Renal pelvis (tissue), 4 donors: ENCODE data around the gene SMC1B. TPM values are rescaled to one million over a fixed set of nuclear protein-coding genes. Genes with fewer than 3 reads are reported as not detected.
"Not testable (repeated sequence)": the region's sequence is repeated elsewhere in the genome, so short reads cannot be mapped to it uniquely, and the experiment has no call there.

Experiments used
- DNase-seq: peaks from one replicate; pipeline ENCODE4 v3.0.0-alpha.2; 2013
- polyA plus RNA-seq, 3 donors: library from polyadenylated mRNA; unstranded; fragments of 120-200 nt; gene quantifications; one replicate each; pipeline ENCODE4 v1.2.1, GENCODE V29; 2013; ENCODE audit not compliant: insufficient read length in 3 of 3

Gene SMC1B
- polyA plus RNA-seq, 3 donors: 0.13 to 0.25 (median 0.13) TPM

GRCh38 chr22:45420539-45420938, 7.1 kb upstream of the SMC1B start:
- no peak for DNase-seq

GRCh38 chr22:45420011-45420410, 6.6 kb upstream of the SMC1B start:
- DNase-seq: no peak

DNA sequence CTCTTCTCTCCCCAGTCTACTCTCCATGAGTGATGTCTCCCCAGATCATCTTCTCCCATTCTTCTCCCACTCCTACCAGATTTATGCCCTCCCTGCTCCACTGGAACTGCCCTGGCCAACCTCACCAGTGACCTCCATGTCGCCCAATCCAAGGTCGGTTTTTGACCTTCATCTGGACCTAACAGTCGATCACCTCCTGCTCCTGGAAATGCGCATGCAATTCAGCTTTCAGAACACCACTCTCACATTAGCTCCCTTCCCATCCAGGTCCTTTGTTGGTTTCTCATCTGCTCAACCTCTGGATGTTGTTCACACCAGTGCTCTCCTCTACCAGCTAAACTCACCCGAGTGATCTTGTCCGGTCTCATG, 5.4 kb upstream of the SMC1B start:
- DNase-seq: no peak

DNA sequence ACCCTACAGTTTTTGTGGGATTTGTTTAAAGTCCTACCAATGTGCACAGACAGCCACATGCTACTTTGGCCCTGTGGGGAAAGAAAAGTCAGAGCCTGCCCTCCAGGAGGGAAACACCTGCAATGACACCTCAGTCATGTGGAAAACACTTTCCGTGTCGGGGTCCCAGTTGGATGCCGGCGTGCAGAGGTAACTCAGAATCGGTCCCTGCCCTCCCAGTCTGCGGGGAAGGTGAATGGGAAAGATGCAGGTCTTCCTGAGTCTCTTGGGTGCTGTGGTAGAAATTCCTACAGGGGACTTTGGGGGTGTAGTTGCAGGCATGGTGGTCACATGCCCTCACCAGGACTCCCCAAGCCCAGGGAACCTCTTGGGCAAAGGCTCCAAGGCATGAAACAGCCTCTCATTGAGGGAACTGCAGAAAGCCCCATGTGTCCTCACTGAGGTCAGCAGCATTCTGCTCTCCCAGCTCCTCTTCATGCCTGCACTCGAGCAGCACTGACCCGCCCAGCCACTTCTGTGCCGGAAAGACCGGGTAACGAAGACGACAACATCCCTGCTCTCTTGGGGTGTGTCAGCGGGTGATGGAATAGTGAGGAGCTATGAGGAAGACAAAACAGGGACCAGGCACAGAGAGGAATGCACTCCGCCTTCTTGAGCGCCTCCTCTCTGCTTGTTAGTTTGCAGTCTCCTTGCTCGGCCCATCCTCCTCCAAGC, 4.8 kb upstream of the SMC1B start:
- no peak for DNase-seq

GRCh38 chr22:45413013-45413367, 409 bp downstream of the SMC1B start:
- no peak for DNase-seq

- DNase-seq: no peak
Measured at GRCh38 chr22:45407793-45408192, 5.6 kb downstream of the SMC1B start.

DNA sequence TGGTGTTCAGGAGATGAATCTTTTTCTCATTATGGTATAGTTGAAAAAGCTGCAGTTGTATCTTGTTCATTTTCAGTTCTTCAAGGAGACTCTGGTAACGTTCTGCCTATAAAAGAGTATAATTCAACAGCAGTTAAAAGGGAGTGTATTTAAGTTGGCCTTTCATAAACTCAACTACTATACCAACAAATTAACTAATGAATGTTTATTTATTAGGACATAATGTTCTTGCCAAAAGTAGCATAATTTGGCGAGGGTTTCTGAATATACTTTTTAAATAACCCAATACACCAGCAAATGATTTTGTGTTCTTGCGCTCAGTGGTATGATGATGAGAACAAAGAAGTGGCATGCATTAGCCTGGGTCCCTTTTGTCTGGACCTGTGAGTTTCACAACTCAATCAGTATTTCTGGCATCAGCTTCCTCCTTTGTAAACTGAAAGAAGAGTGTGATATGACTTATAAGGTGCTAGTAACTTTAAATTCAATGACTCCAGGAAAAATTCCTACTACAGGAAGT, 10.9 kb downstream of the SMC1B start:
- no peak for DNase-seq

- DNase-seq: no peak
Measured at GRCh38 chr22:45399712-45400445, 13.5 kb downstream of the SMC1B start.

- DNase-seq: no peak
Measured at GRCh38 chr22:45398214-45398613, 15.2 kb downstream of the SMC1B start.

GRCh38 chr22:45397806-45398205, 15.6 kb downstream of the SMC1B start:
- no peak for DNase-seq

DNA sequence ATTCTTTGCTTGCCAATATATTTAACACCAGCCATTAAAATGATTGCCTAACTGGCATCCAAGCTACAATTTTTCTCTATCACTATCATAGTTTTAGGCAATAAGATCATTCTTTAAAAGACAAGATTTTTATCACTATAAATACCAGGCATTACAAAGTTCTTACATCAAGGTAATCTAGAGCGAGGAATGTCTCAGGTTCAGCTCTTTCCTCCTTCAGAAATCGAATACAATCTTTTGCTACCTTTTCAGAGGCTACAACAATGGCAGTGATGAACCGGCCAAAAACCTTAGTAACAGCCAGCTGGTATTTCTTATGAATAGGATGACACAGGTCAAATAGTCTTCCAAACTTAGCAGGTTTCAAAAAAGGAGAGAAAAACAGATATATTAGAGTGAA, 23.9 kb downstream of the SMC1B start:
- DNase-seq: no peak

- no peak for DNase-seq
Measured at GRCh38 chr22:45381348-45381747, 32.1 kb downstream of the SMC1B start.

DNA sequence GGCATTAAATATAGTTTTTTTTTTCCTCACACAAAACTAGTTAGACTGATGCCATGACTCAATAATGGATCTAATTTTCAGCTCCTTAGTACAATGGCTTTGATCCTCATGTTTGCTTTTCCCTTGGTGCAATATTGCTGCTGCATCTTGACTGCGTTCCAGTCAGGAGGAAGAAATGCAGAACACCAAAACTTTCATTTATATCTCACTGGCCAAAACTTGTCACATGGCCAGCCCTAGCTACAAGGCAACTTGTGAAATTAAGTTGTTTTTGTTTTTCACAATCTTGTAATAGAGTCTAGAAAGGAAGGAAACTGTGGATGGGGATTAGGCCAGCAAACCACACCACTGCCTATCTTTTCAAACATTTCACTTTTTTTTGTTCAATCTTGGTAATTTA, 36.7 kb downstream of the SMC1B start:
- DNase-seq: no peak

GRCh38 chr22:45376009-45376408, 37.4 kb downstream of the SMC1B start:
- DNase-seq: no peak

DNA sequence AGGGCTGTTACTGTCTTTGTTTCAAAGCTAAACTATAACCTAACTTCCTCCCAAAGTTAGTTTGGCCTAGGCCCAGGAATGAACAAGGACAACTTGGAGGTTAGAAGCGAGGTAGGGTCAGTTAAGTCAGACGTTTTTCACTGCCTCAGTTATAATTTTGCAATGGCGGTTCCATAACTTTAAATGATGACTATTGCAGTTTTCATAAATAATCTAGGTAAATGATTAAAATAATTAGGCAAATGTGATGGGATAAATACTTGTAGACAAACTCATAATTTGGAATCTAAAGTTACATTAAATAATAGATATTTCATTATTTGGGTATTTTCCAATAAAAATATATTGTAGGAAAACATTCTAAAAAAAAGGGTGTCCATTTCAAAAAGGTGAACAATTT, 39.8 kb downstream of the SMC1B start:
- DNase-seq: not testable (repeated sequence)

DNA sequence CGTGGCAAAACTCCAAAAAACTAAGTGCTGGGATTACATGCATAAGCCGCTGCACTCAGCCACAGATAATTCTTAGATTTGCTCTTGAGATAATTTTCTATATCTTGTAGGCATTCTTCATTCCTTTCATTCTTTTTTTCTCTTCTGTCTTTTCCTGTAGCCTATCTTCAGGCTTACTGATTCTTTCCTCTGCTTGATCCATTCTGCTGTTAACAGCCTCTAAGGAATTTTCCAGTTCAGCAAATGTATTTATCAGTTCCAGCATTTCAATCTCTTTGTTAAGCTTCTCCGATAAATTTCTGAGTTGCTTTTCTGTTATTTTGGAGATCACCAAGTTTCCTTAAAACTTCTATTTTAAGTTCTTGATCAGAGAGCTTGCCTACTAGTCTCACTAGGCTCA, 46.7 kb downstream of the SMC1B start:
- no peak for DNase-seq

DNA sequence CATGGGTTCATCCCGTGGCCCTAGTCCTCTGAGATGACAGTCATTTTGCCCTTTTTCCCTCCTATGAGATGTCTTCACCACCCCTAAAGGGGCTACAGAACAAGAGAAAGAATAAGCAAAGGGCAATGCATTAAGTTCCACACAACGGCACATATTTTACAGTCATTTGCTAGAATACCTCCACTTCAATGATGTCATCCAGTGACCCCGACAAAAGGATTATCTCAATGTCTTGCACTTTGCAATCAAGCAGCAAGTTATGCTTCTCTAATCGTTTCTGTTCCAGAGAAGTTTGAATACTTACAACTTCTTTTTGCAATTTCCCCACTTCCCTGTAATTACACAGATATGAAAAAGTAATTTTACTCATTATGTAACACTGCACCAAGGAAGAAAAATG, 53.8 kb downstream of the SMC1B start:
- DNase-seq: no peak

- DNase-seq: no peak
Measured at GRCh38 chr22:45358127-45358526, 55.3 kb downstream of the SMC1B start.

DNA sequence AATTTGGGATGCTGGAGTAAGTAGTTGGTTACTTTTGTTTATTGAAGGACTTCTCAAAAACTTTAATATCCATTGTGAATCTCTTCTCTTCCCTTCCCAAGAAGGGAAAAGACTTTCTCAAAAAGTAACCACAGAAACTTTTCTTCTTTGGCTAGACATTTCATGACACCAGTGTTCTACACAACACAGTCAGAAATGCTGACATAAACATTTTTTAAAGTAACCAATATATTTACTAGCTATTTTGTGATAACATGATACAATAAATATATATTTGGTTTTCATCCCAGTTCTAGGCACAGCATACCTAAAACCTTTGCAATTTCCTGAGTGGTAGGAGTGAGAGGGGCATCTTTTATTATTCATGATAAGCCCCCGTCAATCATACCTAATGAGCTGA, 55.9 kb downstream of the SMC1B start:
- no peak for DNase-seq

DNA sequence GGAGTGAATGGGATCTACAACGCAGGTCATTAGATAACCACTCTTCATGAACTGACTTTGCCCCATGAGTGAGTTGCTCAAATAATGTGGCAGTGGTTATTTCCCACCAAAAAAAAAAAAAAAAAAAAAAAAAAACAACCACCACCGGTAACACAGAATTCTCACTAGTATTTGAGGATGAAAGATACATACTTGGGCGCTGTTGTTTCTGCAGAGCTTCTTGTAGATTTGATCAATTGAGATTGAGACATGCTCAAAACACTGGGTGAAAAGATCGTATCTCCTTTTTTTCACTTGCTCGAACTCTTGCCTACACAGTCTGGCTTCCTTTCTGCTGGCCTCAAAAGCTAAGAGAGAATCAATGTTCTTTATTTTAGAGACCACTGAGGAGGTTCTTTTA, 59.6 kb downstream of the SMC1B start:
- DNase-seq: no peak

- DNase-seq: not testable (repeated sequence)
Measured at GRCh38 chr22:45352757-45353156, 60.6 kb downstream of the SMC1B start.

- DNase-seq: no peak
Measured at GRCh38 chr22:45351956-45352355, 61.4 kb downstream of the SMC1B start.

- no peak for DNase-seq
Measured at GRCh38 chr22:45349916-45350315, 63.5 kb downstream of the SMC1B start.

DNA sequence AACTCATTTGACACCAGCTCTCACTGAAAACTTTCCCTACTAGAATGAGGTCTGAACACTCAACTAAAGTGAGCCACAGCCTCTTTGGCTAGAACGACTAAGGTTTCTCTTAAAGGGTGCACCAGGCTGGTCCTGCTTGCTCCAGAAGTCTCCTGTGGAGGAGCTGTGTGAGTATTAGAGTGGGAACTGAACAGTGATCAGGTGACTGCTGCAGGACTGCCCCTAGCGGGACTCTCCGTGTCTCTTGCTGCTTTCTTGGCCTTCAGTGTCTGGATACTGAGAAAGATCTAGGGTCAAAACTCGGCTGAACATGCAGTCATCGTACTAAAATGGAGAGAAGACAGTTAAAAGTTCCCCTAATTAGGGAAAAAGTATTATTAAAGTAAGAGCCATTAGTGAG, 69.1 kb downstream of the SMC1B start:
- no peak for DNase-seq
